ENCODE results near the gene RDX. TPM values are rescaled to one million over a fixed set of nuclear protein-coding genes. Genes with fewer than 3 reads are reported as not detected.

The RDX gene
- total and polyA plus RNA-seq, 10 of the 15 experiments (the other 5 are each of a cell fraction or from before 2014, with no cell fraction given), result 24.6 to 62.2 (median 47.8) TPM

- BruUV-seq (replicated peaks), result no TSS peak
- no peak overlapping the region for H3K4me3 ChIP-seq
- H2AFZ ChIP-seq (ENCODE audit: control insufficient read depth, low read depth, low read length), result no peak overlapping the region
- CTCF ChIA-PET, result interaction anchor here (0.9 to 2.4 kb wide), 8 partner anchors 15 to 324 kb away, joined by 3 to 8 read pairs (median 4); no protein-coding TSS in a partner anchor
- no peaks in the 10 kb centered on the region for H4K20me1 ChIP-seq (ENCODE audit: control insufficient read depth, insufficient read depth)
- ATAC-seq (no peak), DNase-seq (ENCODE audit: low read depth, low spot score) (no peak), FAIRE-seq (no peak)
- H3K9ac ChIP-seq (ENCODE audit: control insufficient read depth, insufficient read depth, low read length), result no peak overlapping the region
- WGBS (ENCODE audit: insufficient coverage, insufficient replicate concordance, low lambda C conversion rate, missing lambda C conversion rate), result 47% methylated on average over 3 of the region's 3 CpGs
- H3K9me3 ChIP-seq (replicated peaks; ENCODE audit: control insufficient read depth, insufficient read depth, low read length), result no peaks in the 10 kb centered on the region
- intact Hi-C loops (cut with micrococcal nuclease; ENCODE audit: unreplicated experiment) (loop anchor here (2.0 to 10.0 kb wide), 2 partner anchors 75 to 137 kb away; no protein-coding TSS in a partner anchor), in situ Hi-C loops (cut with MboI) (no loop called here)
- SMC1A ChIA-PET (ENCODE audit: uncharacterized antibody, unreplicated experiment), result interaction anchor here (0.6 to 2.5 kb wide), 15 partner anchors 10 to 75 kb away, joined by 3 to 17 read pairs (median 4); no protein-coding TSS in a partner anchor
- H3K79me2 ChIP-seq (ENCODE audit: control insufficient read depth, insufficient read depth, low read length), result peaks cover 33% of the 10 kb centered on the region
- RAD21 ChIA-PET (ENCODE audit: unreplicated experiment), result interaction anchor here (0.6 to 0.9 kb wide), 3 partner anchors 30 to 77 kb away, joined by 3 read pairs; no protein-coding TSS in a partner anchor
- no peaks in the 10 kb centered on the region for H3K36me3 ChIP-seq (ENCODE audit: control insufficient read depth in 2 of 2, insufficient read depth in 2 of 2, low read length in 1 of 2)
- no peaks in the 10 kb centered on the region for H3K4me1 ChIP-seq (ENCODE audit: control insufficient read depth, insufficient read depth, low read length)
- H3K4me2 ChIP-seq (ENCODE audit: control insufficient read depth, insufficient read depth), result no peak overlapping the region
- H3K27me3 ChIP-seq (replicated peaks in 1 of 2; ENCODE audit: control insufficient read depth in 2 of 2, insufficient read depth in 2 of 2, low read length in 1 of 2), result no peaks in the 10 kb centered on the region
- POLR2A ChIA-PET, result interaction anchor here (0.5 to 3.4 kb wide), 4 partner anchors 14 to 61 kb away, joined by 3 to 16 read pairs (median 5); no protein-coding TSS in a partner anchor
- H3K27ac ChIP-seq (ENCODE audit: control insufficient read depth, insufficient read depth), result no peak overlapping the region
- TF ChIP-seq IKZF1 (conservative IDR thresholded peaks at IDR 0.05) (peak; percentile 20; the same call in 1 of the 2 replicates), NR2C2 (IDR thresholded peaks at IDR 0.05; ENCODE audit: borderline replicate concordance, control insufficient read depth, insufficient read length, low read depth) (no peak), MEF2A (IDR thresholded peaks at IDR 0.05; ENCODE audit: insufficient read depth, low read depth, low read length) (no peak), EED (IDR thresholded peaks at IDR 0.05; ENCODE audit: low read depth) (no peak), RCOR1 (conservative IDR thresholded peaks at IDR 0.05; ENCODE audit: low read depth, low read length) (no peak), CEBPB (IDR thresholded peaks at IDR 0.05; ENCODE audit: borderline replicate concordance in 1 of 2, low read depth in 2 of 2, low read length in 2 of 2) (peak in 1 of 2 experiments; percentile 39; a peak in 1 of 4 replicates), NR2C1 (IDR thresholded peaks at IDR 0.05) (no peak), BCL11A (IDR thresholded peaks at IDR 0.05; ENCODE audit: low read depth, low read length) (no peak), MEF2B (IDR thresholded peaks at IDR 0.05; ENCODE audit: partially characterized antibody, poor library complexity, severe bottlenecking) (peak; percentile 20), ATF7 (IDR thresholded peaks at IDR 0.05; ENCODE audit: low read depth) (peak; percentile 68), MTA2 (IDR thresholded peaks at IDR 0.05; ENCODE audit: low read depth) (no peak), CREB1 (IDR thresholded peaks at IDR 0.05; ENCODE audit: low read depth) (0 out of 2 replicates have a peak, but pooled peaks have one; percentile 14), PBX3 (IDR thresholded peaks at IDR 0.05; ENCODE audit: insufficient replicate concordance, low read depth, low read length) (no peak), TCF12 (IDR thresholded peaks at IDR 0.05; ENCODE audit: low read depth, low read length) (no peak), ELK1 (IDR thresholded peaks at IDR 0.05; ENCODE audit: low read depth, low read length) (no peak), CBX3 (IDR thresholded peaks at IDR 0.05; ENCODE audit: borderline replicate concordance, low read depth) (no peak), CBFB (IDR thresholded peaks at IDR 0.05; ENCODE audit: low read depth) (no peak), TAF1 (IDR thresholded peaks at IDR 0.05; ENCODE audit: borderline replicate concordance, low read depth, low read length) (no peak), ZNF207 (IDR thresholded peaks at IDR 0.05; ENCODE audit: borderline replicate concordance) (no peak), RAD21 (IDR thresholded peaks at IDR 0.05; ENCODE audit: insufficient read depth, low read depth, low read length) (no peak)
- TF ChIP-seq, protein P1, sequence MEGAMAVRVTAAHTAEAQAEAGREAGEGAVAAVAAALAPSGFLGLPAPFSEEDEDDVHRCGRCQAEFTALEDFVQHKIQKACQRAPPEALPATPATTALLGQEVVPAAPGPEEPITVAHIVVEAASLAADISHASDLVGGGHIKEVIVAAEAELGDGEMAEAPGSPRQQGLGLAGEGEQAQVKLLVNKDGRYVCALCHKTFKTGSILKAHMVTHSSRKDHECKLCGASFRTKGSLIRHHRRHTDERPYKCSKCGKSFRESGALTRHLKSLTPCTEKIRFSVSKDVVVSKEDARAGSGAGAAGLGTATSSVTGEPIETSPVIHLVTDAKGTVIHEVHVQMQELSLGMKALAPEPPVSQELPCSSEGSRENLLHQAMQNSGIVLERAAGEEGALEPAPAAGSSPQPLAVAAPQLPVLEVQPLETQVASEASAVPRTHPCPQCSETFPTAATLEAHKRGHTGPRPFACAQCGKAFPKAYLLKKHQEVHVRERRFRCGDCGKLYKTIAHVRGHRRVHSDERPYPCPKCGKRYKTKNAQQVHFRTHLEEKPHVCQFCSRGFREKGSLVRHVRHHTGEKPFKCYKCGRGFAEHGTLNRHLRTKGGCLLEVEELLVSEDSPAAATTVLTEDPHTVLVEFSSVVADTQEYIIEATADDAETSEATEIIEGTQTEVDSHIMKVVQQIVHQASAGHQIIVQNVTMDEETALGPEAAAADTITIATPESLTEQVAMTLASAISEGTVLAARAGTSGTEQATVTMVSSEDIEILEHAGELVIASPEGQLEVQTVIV (IDR thresholded peaks at IDR 0.05; ENCODE audit: borderline replicate concordance, partially characterized antibody), result no peak
Observed at GRCh38 chr11:110297726-110298300, 1.4 kb upstream of the RDX start.
